Peyer's patch (tissue), 4 donors: ENCODE data around the gene TGFBR2.

Experiments
- CTCF ChIP-seq, 6 experiments: fragments of 450-650 bp in 4 of 6; fragments of 200-600 bp in 2 of 6; sonication (generic) in 1 of 6; IDR thresholded peaks; one replicate each; pipeline ENCODE4 v1.5.1; 2017 to 2019; ENCODE audit warnings: antibody characterized with exemption in 6 of 6, mild to moderate bottlenecking in 3 of 6, moderate library complexity in 1 of 6
- POLR2A ChIP-seq, 2 donors: fragments of 450-650 bp; IDR thresholded peaks; one replicate each; pipeline ENCODE4 v1.5.1; 2017; ENCODE audit warnings: antibody characterized with exemption in 2 of 2, mild to moderate bottlenecking in 2 of 2, moderate library complexity in 2 of 2

GRCh38 chr3:30641416-30642251, 35.2 kb downstream of the TGFBR2 start:
- no peak for TF ChIP-seq CTCF (IDR thresholded peaks at IDR 0.05)
- no peak for TF ChIP-seq POLR2A (IDR thresholded peaks at IDR 0.05)
